Progenitor cell of endocrine pancreas (in vitro differentiated cells): ENCODE measurements around the gene SUPT5H. TPM values are rescaled to one million over a fixed set of nuclear protein-coding genes. Genes with fewer than 3 reads are reported as not detected.

Experiments used
- DNase-seq: peaks from one replicate; pipeline ENCODE4 v3.0.0; 2021; ENCODE audit warnings: low spot score; ENCODE audit not compliant: unreplicated experiment
- H3K27ac Mint-ChIP-seq: 2 replicates; pipeline ENCODE4 v1.8.0; 2021; ENCODE audit warnings: mild to moderate bottlenecking, moderate library complexity, mixed read lengths
- H3K27me3 Mint-ChIP-seq: 2 replicates; pipeline ENCODE4 v1.8.0; 2021; ENCODE audit warnings: mixed read lengths
- H3K36me3 Mint-ChIP-seq: 2 replicates; pipeline ENCODE4 v1.8.0; 2022; ENCODE audit warnings: mixed read lengths; ENCODE audit not compliant: insufficient read depth
- H3K4me1 Mint-ChIP-seq: 2 replicates; pipeline ENCODE4 v1.8.0; 2021; ENCODE audit warnings: low read depth, mixed read lengths
- H3K4me3 Mint-ChIP-seq: 2 replicates; pipeline ENCODE4 v1.8.0; 2021; ENCODE audit warnings: low read depth, mild to moderate bottlenecking, moderate library complexity, mixed read lengths
- H3K9me3 Mint-ChIP-seq: 2 replicates; pipeline ENCODE4 v1.8.0; 2021; ENCODE audit warnings: low read depth, mixed read lengths
- total RNA-seq: library from RNA; stranded (reverse); gene quantifications from 2 replicates; pipeline ENCODE4 v1.2.1, GENCODE V29; 2021
- TF ChIP-seq, protein P1 (sequence below): fragments of 200-600 bp; sonication (generic); IDR thresholded peaks from one replicate; pipeline ENCODE4 v1.5.0; 2021; ENCODE audit warnings: antibody characterized with exemption, mild to moderate bottlenecking; ENCODE audit not compliant: unreplicated experiment

SUPT5H gene
- total RNA-seq, 1 donor from 2014 or later, result 171 TPM

DNA sequence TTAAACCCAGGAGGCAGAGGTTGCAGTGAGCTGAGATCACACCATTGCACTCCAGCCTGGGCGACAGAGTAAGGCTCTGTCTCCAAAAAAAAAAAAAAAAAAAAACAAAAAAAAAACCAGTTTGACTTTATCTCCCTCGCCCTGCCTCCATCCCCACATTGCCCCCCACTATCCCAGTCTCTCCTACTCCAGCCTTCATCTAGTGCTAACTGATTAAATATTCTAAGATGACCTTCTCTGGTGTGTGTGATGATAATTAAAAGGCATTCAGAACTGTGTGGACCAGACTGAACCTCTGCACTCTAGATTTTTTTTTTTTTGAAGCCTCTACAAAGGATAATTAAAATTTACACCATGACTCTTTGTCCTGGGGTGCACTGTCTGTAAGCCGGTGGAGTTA, 47.4 kb downstream of the SUPT5H start:
- no peaks in the 10 kb centered on the region for H3K4me1 Mint-ChIP-seq
- peaks cover 9% of the 10 kb centered on the region for H3K36me3 Mint-ChIP-seq
- no peak overlapping the region for H3K27ac Mint-ChIP-seq
- H3K9me3 Mint-ChIP-seq, result no peaks in the 10 kb centered on the region
- H3K4me3 Mint-ChIP-seq, result no peak overlapping the region
- no peak for DNase-seq
- H3K27me3 Mint-ChIP-seq, result peaks cover 20% of the 10 kb centered on the region
- TF ChIP-seq, protein P1, sequence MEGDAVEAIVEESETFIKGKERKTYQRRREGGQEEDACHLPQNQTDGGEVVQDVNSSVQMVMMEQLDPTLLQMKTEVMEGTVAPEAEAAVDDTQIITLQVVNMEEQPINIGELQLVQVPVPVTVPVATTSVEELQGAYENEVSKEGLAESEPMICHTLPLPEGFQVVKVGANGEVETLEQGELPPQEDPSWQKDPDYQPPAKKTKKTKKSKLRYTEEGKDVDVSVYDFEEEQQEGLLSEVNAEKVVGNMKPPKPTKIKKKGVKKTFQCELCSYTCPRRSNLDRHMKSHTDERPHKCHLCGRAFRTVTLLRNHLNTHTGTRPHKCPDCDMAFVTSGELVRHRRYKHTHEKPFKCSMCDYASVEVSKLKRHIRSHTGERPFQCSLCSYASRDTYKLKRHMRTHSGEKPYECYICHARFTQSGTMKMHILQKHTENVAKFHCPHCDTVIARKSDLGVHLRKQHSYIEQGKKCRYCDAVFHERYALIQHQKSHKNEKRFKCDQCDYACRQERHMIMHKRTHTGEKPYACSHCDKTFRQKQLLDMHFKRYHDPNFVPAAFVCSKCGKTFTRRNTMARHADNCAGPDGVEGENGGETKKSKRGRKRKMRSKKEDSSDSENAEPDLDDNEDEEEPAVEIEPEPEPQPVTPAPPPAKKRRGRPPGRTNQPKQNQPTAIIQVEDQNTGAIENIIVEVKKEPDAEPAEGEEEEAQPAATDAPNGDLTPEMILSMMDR, result no peak

DNA sequence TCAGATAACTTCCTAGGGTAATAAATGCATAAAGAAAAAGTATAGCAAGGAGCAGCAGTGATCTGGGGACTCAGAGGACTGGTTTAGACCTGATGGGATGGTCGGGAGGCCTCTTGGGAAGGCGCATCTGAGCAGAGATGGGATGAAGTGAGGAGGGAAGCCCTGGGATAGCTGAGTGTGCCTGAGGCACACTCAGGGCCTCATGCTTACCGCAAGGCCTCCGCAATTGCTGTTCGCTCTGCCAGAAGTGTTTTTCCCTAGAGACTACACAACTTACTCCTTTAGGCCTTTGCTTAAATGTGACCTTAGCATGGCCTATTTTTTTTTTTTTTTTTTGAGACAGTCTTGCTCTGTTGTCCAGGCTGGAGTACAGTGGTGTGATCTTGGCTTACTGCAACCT, 49.3 kb downstream of the SUPT5H start:
- Mint-ChIP-seq H3K9me3 (no peaks in the 10 kb centered on the region), H3K4me1 (peaks cover 8% of the 10 kb centered on the region), H3K27ac (no peak overlapping the region), H3K4me3 (no peak overlapping the region), H3K36me3 (no peaks in the 10 kb centered on the region), H3K27me3 (peaks cover 33% of the 10 kb centered on the region)
- TF ChIP-seq, protein P1, result no peak
- no peak for DNase-seq

DNA sequence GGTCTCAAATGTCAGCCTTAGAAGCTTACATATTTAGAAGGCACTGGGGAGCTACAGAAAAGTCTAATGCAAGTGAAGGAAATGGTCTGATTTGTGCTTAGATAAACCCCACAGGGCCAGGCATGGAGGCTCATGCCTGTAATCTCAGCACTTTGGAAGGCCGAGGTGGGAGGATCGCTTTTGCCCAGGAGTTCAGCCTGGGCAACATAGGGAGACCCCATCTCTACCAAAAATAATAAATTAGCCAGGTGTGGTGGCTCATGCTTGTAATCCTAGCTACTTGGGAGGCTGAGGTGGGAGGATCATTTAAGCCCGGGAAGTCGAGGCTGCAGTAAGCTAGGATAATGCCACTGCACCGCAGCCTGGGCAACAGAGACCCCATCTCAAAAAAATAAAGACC, 50.7 kb downstream of the SUPT5H start:
- H3K4me3 Mint-ChIP-seq, result no peak overlapping the region
- no peak for DNase-seq
- no peak overlapping the region for H3K27ac Mint-ChIP-seq
- peaks cover 46% of the 10 kb centered on the region for H3K27me3 Mint-ChIP-seq
- H3K36me3 Mint-ChIP-seq, result no peaks in the 10 kb centered on the region
- no peaks in the 10 kb centered on the region for H3K9me3 Mint-ChIP-seq
- TF ChIP-seq, protein P1, result no peak
- peaks cover 8% of the 10 kb centered on the region for H3K4me1 Mint-ChIP-seq

DNA sequence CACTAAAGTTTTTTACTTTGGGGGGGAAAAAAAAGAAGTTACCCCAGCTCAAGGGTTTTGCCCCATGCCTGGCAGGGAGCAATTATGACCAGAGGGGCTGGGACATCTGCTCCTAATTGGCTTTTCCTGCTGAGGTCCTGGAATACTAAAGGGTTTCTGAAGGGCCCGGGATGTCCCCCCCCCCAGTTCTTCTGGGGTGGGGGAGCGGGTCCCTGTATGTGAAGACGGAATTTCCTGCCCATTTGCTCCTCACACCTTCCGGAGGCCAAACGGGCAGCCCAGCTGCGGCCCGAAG, 52.3 kb downstream of the SUPT5H start:
- Mint-ChIP-seq H3K4me3 (no peak overlapping the region), H3K27me3 (peaks cover 53% of the 10 kb centered on the region), H3K9me3 (no peaks in the 10 kb centered on the region), H3K4me1 (peaks cover 8% of the 10 kb centered on the region), H3K27ac (no peak overlapping the region), H3K36me3 (no peaks in the 10 kb centered on the region)
- TF ChIP-seq, protein P1, result no peak
- no peak for DNase-seq

DNA sequence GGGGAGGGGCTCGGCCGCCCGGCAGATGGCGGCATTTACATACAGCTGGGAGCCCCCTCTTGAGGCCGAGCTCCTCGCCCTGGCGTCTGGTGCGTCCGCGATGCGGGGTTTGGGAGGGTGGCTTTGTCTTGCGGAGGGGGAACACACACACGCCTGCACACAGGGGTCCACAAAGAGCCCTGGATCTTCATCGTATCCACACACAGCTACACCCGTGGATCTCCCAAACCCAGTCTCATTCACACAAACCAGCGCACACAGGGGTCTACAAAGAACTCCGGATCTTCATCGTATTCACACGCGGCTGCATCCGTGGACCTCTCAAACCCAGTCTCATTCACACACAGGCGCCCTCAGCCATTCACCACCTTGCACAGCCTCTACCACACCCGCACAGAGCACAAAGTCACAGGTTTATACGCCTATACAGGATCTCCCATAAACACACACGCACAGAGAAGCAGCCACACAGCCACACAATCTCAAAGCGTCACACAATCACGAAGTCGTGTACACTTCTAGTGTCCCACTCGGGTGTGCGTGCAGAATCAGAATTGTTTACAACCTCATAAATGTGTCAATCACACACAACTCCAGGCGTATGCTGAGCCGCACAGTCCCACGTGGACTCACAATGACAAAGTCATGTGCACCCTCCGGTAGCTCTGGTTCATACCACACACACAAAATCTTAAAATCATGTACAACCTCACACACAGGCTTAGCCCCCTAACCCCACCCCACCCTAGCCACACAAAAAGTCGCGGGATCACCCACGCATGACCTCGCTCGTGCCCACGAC, 52.8 kb downstream of the SUPT5H start:
- Mint-ChIP-seq H3K9me3 (no peaks in the 10 kb centered on the region), H3K4me3 (peak overlapping the region; percentile 43), H3K27me3 (peaks cover 56% of the 10 kb centered on the region), H3K4me1 (peaks cover 8% of the 10 kb centered on the region), H3K27ac (peak overlapping the region; percentile 1), H3K36me3 (no peaks in the 10 kb centered on the region)
- peak; percentile 37 for DNase-seq
- TF ChIP-seq, protein P1, result peak; percentile 47
